MM.1S (cell line): ENCODE data around the gene GRIA3.

Experiments used
- DNase-seq: peaks from one replicate; pipeline ENCODE4 v3.0.0-alpha.2; 2015
- H2AFZ ChIP-seq: fragments of 300-600 bp; sonication (generic); 2 replicates; pipeline ENCODE4 v1.6.0; 2016; ENCODE audit warnings: antibody characterized with exemption, low read length
- H3F3A ChIP-seq: fragments of 300-600 bp; sonication (generic); 2 replicates; pipeline ENCODE4 v1.6.1; 2016; ENCODE audit warnings: mild to moderate bottlenecking, antibody characterized with exemption, low read length, moderate library complexity, mixed read lengths; ENCODE audit not compliant: insufficient read depth
- H3K27ac ChIP-seq: fragments of 300-600 bp; sonication (generic); 2 replicates; pipeline ENCODE4 v1.5.1; 2016; ENCODE audit warnings: mild to moderate bottlenecking, low read length
- H3K27me3 ChIP-seq: fragments of 300-600 bp; sonication (generic); replicated peaks from 2 replicates; pipeline ENCODE4 v1.6.0; 2016; ENCODE audit warnings: low read length; ENCODE audit not compliant: insufficient read depth
- H3K36me3 ChIP-seq: fragments of 300-600 bp; sonication (generic); replicated peaks from 2 replicates; pipeline ENCODE4 v1.6.1; 2016; ENCODE audit warnings: mild to moderate bottlenecking, low read length, mixed read lengths; ENCODE audit not compliant: insufficient read depth
- H3K4me1 ChIP-seq: fragments of 300-600 bp; sonication (generic); 2 replicates; pipeline ENCODE4 v1.6.1; 2016; ENCODE audit warnings: low read length, mixed read lengths
- H3K4me2 ChIP-seq: fragments of 300-600 bp; sonication (generic); 2 replicates; pipeline ENCODE4 v1.6.0; 2016; ENCODE audit warnings: low read depth, low read length
- H3K4me3 ChIP-seq: fragments of 300-600 bp; sonication (generic); 2 replicates; pipeline ENCODE4 v1.5.1; 2016; ENCODE audit warnings: low read length, mixed read lengths
- H3K79me2 ChIP-seq: fragments of 300-600 bp; sonication (generic); 2 replicates; pipeline ENCODE4 v1.6.1; 2016; ENCODE audit warnings: mixed run types, low read length, mixed read lengths
- H3K9ac ChIP-seq: fragments of 300-600 bp; sonication (generic); 2 replicates; pipeline ENCODE4 v1.6.1; 2016; ENCODE audit warnings: low read length, mixed read lengths
- H3K9me2 ChIP-seq: fragments of 300-600 bp; sonication (generic); replicated peaks from 2 replicates; pipeline ENCODE4 v1.6.1; 2016; ENCODE audit warnings: mild to moderate bottlenecking, low read length, mixed read lengths; ENCODE audit not compliant: insufficient read depth
- H3K9me3 ChIP-seq: fragments of 300-600 bp; sonication (generic); replicated peaks from 2 replicates; pipeline ENCODE4 v1.6.1; 2016; ENCODE audit warnings: mild to moderate bottlenecking, low read length, mixed read lengths; ENCODE audit not compliant: insufficient read depth
- H4K20me1 ChIP-seq: fragments of 300-600 bp; sonication (generic); 2 replicates; pipeline ENCODE4 v1.6.1; 2016; ENCODE audit warnings: mild to moderate bottlenecking, low read length, moderate library complexity, mixed read lengths; ENCODE audit not compliant: insufficient read depth
- CTCF ChIP-seq: fragments of 300-600 bp; sonication (generic); IDR thresholded peaks from 2 replicates; pipeline ENCODE4 v1.5.1; 2016; ENCODE audit warnings: antibody characterized with exemption, low read length, mixed read lengths
- EZH2 ChIP-seq: fragments of 300-600 bp; sonication (generic); optimal IDR thresholded peaks from 2 replicates; pipeline ENCODE3; 2017; ENCODE audit warnings: low read depth, mild to moderate bottlenecking, antibody characterized with exemption, low read length, mixed read lengths
- EZH2phosphoT487 ChIP-seq: fragments of 300-600 bp; sonication (generic); IDR thresholded peaks from 2 replicates; pipeline ENCODE4 v1.6.1; 2018; ENCODE audit warnings: antibody characterized with exemption, low read length

GRIA3 gene

GRCh38 chrX:123184866-123185276 lies 793 bp downstream of the GRIA3 start:
- H3F3A ChIP-seq, result no peaks in the 10 kb centered on the region
- H3K4me3 ChIP-seq, result no peak overlapping the region
- no peak for DNase-seq
- H3K4me2 ChIP-seq, result no peak overlapping the region
- no peaks in the 10 kb centered on the region for H3K9me3 ChIP-seq
- no peak overlapping the region for H3K27ac ChIP-seq
- H3K27me3 ChIP-seq, result no peaks in the 10 kb centered on the region
- no peak overlapping the region for H3K9ac ChIP-seq
- TF ChIP-seq CTCF (no peak), EZH2phosphoT487 (no peak), EZH2 (no peak)
- no peaks in the 10 kb centered on the region for H4K20me1 ChIP-seq
- H2AFZ ChIP-seq, result no peak overlapping the region
- no peaks in the 10 kb centered on the region for H3K79me2 ChIP-seq
- H3K36me3 ChIP-seq, result no peaks in the 10 kb centered on the region
- H3K9me2 ChIP-seq, result no peaks in the 10 kb centered on the region
- no peaks in the 10 kb centered on the region for H3K4me1 ChIP-seq

DNA sequence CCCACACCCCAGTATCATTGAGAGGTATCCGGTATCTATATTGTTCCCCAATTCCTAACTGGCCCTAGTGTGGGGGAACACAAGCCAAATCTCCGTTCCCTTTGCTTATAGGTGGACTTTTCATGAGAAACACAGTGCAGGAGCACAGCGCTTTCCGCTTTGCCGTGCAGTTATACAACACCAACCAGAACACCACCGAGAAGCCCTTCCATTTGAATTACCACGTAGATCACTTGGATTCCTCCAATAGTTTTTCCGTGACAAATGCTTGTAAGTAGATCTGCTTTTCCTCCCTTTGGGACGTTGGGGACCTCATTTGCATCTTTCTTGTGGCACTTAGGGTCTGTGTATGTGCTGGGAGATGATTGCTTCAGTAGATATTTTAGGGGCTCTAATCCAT lies 1.6 kb downstream of the GRIA3 start:
- Histone ChIP-seq H3K9me2 (no peaks in the 10 kb centered on the region), H3K27ac (no peak overlapping the region), H3K4me1 (no peaks in the 10 kb centered on the region), H2AFZ (no peak overlapping the region), H3K27me3 (no peaks in the 10 kb centered on the region), H3K4me3 (no peak overlapping the region), H3F3A (no peaks in the 10 kb centered on the region), H3K79me2 (no peaks in the 10 kb centered on the region), H3K36me3 (no peaks in the 10 kb centered on the region), H4K20me1 (no peaks in the 10 kb centered on the region), H3K9me3 (no peaks in the 10 kb centered on the region), H3K9ac (no peak overlapping the region), H3K4me2 (no peak overlapping the region)
- TF ChIP-seq EZH2phosphoT487, result no peak
- TF ChIP-seq EZH2, result no peak
- TF ChIP-seq CTCF, result no peak
- no peak for DNase-seq

DNA sequence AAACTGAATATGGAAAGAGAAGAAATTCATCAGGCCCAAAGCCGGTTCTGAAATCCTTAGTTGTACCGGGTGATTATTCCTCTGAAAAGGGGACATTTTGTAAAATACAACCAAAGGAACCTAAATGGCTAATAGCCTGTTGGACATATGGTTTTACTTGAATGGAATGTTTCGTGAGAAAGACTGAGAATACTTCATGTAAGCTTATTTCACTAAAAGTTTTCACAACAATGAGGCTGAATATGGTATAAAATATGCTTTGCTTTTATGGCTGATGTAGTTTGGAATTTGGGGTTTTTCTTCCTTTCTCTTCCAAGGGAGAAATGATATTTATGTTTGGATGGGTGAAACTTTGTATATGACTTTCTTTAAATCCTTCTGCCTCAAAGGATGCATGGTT lies 2.7 kb downstream of the GRIA3 start:
- H3F3A ChIP-seq, result no peaks in the 10 kb centered on the region
- H4K20me1 ChIP-seq, result no peaks in the 10 kb centered on the region
- H3K27me3 ChIP-seq, result no peaks in the 10 kb centered on the region
- no peak overlapping the region for H3K4me3 ChIP-seq
- H3K4me1 ChIP-seq, result no peaks in the 10 kb centered on the region
- H3K9ac ChIP-seq, result no peak overlapping the region
- no peaks in the 10 kb centered on the region for H3K36me3 ChIP-seq
- H3K79me2 ChIP-seq, result no peaks in the 10 kb centered on the region
- no peak for TF ChIP-seq EZH2
- no peak for TF ChIP-seq CTCF
- no peak for TF ChIP-seq EZH2phosphoT487
- no peak overlapping the region for H3K4me2 ChIP-seq
- no peak for DNase-seq
- H2AFZ ChIP-seq, result no peak overlapping the region
- no peaks in the 10 kb centered on the region for H3K9me2 ChIP-seq
- no peak overlapping the region for H3K27ac ChIP-seq
- H3K9me3 ChIP-seq, result no peaks in the 10 kb centered on the region

- Histone ChIP-seq H2AFZ (no peak overlapping the region), H3K36me3 (no peaks in the 10 kb centered on the region), H4K20me1 (no peaks in the 10 kb centered on the region), H3K9ac (no peak overlapping the region), H3K4me1 (no peaks in the 10 kb centered on the region), H3F3A (no peaks in the 10 kb centered on the region), H3K4me2 (no peak overlapping the region), H3K4me3 (no peak overlapping the region), H3K79me2 (no peaks in the 10 kb centered on the region), H3K9me3 (no peaks in the 10 kb centered on the region), H3K27ac (no peak overlapping the region), H3K9me2 (no peaks in the 10 kb centered on the region), H3K27me3 (no peaks in the 10 kb centered on the region)
- DNase-seq, result no peak
- TF ChIP-seq EZH2phosphoT487 (no peak), EZH2 (no peak), CTCF (no peak)
Observed at GRCh38 chrX:123188081-123188480, 4.0 kb downstream of the GRIA3 start.
